Body of pancreas (tissue), 4 donors: Measurements from ENCODE around the gene ZNF565.

Experiments used
- CTCF ChIP-seq, 7 experiments: fragments of 450-650 bp in 4 of 7; fragments of 200-600 bp in 3 of 7; sonication (generic) in 3 of 7; IDR thresholded peaks; one replicate each; pipeline ENCODE4 v1.5.1; 2016 to 2019; ENCODE audit warnings: antibody characterized with exemption in 7 of 7
- POLR2A ChIP-seq, 3 donors: fragments of 450-650 bp; IDR thresholded peaks; one replicate each; pipeline ENCODE4 v1.6.1; 2016; ENCODE audit warnings: antibody characterized with exemption in 3 of 3, mild to moderate bottlenecking in 2 of 3

GRCh38 chr19:36172852-36173251 lies 41.6 kb downstream of the ZNF565 start:
- TF ChIP-seq CTCF (IDR thresholded peaks at IDR 0.05) (no peak), POLR2A (IDR thresholded peaks at IDR 0.05) (no peak)
